Endothelial cell (in vitro differentiated cells): ENCODE data around the gene ATXN7. TPM values are rescaled to one million over a fixed set of nuclear protein-coding genes. Genes with fewer than 3 reads are reported as not detected.
A peak's percentile ranks its signal among the peaks of the same experiment; 100 is the strongest.

Experiments
- DNase-seq: peaks from one replicate; pipeline ENCODE4 v3.0.0; 2021; ENCODE audit warnings: low spot score
- H3K27ac Mint-ChIP-seq: one replicate; pipeline ENCODE4 v1.8.0; 2021; ENCODE audit warnings: mixed read lengths, inconsistent platforms; ENCODE audit not compliant: unreplicated experiment
- H3K27me3 Mint-ChIP-seq: one replicate; pipeline ENCODE4 v1.8.0; 2021; ENCODE audit warnings: mild to moderate bottlenecking, moderate library complexity, mixed read lengths, inconsistent platforms; ENCODE audit not compliant: unreplicated experiment
- H3K36me3 Mint-ChIP-seq: one replicate; pipeline ENCODE4 v1.8.0; 2021; ENCODE audit warnings: mild to moderate bottlenecking, low read depth, mixed read lengths, inconsistent platforms; ENCODE audit not compliant: unreplicated experiment
- H3K4me1 Mint-ChIP-seq: one replicate; pipeline ENCODE4 v1.8.0; 2021; ENCODE audit warnings: mild to moderate bottlenecking, mixed read lengths, inconsistent platforms; ENCODE audit not compliant: unreplicated experiment
- H3K4me3 Mint-ChIP-seq: one replicate; pipeline ENCODE4 v1.8.0; 2021; ENCODE audit warnings: mild to moderate bottlenecking, mixed read lengths, inconsistent platforms; ENCODE audit not compliant: unreplicated experiment
- H3K9me3 Mint-ChIP-seq: one replicate; pipeline ENCODE4 v1.8.0; 2021; ENCODE audit warnings: mixed read lengths, inconsistent platforms; ENCODE audit not compliant: unreplicated experiment
- total RNA-seq: library from RNA; stranded (reverse); fragmentation: NEBNext Ultra II Directional; extraction: Animal tissue kit (Norgen Biotek cat#: 25700); gene quantifications from one replicate; pipeline ENCODE4 v1.2.1, GENCODE V29; 2021; ENCODE audit not compliant: unreplicated experiment
- TF ChIP-seq, protein P1 (sequence below): fragments of 200-600 bp; sonication (generic); IDR thresholded peaks from one replicate; pipeline ENCODE4 v1.5.0; 2021; ENCODE audit warnings: antibody characterized with exemption; ENCODE audit not compliant: unreplicated experiment

The ATXN7 gene
- total RNA-seq, 1 donor from 2014 or later: 21.0 TPM

DNA sequence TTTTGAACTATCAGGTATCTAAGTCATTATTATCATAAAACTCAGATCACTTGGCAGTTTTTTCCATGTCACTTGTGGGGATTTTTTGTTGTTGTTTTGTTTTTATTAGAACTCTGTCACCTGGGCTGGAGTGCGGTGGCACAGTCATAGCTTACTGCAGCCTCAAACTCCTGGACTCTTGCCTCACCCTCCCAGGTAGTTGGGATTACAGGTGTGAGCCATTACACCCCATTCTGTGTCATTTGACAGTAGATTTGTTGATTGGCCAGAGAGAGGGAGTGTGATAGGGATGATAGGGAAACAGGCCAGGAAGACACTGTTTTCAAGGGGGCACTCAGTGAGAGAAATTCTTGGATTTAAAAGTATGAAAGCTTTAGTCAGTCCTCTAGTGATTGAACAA is 103.2 kb downstream of the ATXN7 start:
- peaks cover 2% of the 10 kb centered on the region for H3K27me3 Mint-ChIP-seq
- H3K4me3 Mint-ChIP-seq: no peak overlapping the region
- H3K4me1 Mint-ChIP-seq: peaks cover 28% of the 10 kb centered on the region
- no peaks in the 10 kb centered on the region for H3K9me3 Mint-ChIP-seq
- H3K36me3 Mint-ChIP-seq: no peaks in the 10 kb centered on the region
- TF ChIP-seq, protein P1, sequence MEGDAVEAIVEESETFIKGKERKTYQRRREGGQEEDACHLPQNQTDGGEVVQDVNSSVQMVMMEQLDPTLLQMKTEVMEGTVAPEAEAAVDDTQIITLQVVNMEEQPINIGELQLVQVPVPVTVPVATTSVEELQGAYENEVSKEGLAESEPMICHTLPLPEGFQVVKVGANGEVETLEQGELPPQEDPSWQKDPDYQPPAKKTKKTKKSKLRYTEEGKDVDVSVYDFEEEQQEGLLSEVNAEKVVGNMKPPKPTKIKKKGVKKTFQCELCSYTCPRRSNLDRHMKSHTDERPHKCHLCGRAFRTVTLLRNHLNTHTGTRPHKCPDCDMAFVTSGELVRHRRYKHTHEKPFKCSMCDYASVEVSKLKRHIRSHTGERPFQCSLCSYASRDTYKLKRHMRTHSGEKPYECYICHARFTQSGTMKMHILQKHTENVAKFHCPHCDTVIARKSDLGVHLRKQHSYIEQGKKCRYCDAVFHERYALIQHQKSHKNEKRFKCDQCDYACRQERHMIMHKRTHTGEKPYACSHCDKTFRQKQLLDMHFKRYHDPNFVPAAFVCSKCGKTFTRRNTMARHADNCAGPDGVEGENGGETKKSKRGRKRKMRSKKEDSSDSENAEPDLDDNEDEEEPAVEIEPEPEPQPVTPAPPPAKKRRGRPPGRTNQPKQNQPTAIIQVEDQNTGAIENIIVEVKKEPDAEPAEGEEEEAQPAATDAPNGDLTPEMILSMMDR: no peak
- no peak for DNase-seq
- H3K27ac Mint-ChIP-seq: peak overlapping the region; percentile 49

DNA sequence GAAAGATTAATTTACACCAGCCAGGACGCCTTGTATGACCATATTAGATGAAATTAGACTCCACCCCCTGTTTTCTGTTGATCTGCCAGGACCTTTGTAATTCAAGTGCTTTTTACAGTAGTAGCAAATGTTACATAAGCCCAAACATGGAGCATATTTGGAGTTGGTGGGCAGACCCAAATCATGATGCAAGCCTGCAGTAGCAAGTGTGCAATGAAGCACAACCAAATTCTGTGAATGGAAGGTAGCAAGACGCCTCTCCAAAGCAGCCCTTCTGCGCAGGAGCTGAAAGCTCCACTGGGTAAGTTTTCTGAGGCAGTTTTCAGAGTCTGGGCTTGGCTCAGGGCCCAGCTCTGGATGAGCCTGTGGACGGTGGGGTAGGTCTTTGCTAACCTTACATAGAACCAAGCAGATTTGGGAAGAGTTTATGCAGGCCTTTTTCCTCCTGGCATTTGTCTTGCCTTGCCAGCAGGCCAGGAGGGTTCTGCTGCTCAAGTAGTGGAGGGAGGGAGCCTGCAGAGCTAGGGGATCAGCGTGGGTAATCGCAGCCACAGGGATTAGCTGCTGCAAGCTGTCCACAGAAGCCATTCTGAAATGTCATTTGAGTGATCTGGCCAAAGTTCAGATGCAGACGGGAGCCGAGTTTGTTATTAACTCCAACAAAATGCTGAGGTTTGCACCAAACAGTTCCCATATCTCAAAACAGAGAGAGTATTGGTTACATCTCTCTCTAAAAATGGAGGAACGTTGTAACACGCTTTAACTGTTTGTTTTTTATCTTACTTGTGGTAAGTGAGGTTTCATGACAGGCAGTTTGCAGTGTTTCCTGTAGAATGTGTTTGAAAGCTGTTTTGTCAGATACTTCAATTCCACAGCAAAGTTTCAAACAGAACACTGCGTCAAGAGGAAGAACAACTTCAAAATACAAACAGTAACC is 104.3 kb downstream of the ATXN7 start:
- no peak for DNase-seq
- Mint-ChIP-seq H3K4me1 (peaks cover 28% of the 10 kb centered on the region), H3K27ac (no peak overlapping the region), H3K27me3 (peaks cover 2% of the 10 kb centered on the region), H3K36me3 (no peaks in the 10 kb centered on the region), H3K9me3 (no peaks in the 10 kb centered on the region), H3K4me3 (no peak overlapping the region)
- TF ChIP-seq, protein P1: no peak

DNA sequence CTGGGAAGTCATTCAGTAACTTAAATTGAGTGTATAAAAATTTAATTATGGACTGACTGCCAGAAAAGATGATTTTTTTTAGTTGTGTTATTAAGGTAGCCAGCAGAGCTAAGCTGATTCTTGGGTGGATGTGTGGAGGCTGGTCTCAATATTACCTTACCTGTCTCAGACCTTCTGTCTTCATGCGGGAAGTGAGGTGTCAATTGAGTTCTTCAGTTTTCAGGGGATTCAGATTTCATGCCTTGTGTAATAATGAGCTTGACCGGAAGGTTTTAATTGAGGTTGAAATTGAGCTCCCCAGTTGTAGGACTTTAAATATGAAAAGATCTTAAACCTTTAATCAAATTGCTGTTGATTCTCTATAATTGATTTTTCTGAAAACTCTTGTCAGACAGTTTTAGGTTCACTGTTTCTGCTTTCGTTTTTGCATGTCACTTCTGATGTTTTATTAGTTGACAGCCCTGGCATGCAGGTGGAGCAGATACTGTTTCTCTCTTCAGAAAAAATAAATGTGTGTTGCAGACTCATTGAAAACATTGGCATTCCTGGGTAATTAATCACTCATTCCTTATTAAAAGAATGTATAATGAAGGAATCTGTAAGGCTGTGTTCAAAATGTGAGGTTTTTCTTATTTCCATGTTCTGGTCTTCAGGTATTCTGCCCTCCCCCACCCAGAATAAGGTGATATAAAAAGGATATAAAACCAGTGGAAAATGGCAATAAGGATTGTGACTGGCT is 105.1 kb downstream of the ATXN7 start:
- Mint-ChIP-seq H3K4me1 (peaks cover 28% of the 10 kb centered on the region), H3K4me3 (no peak overlapping the region), H3K9me3 (no peaks in the 10 kb centered on the region), H3K27ac (no peak overlapping the region), H3K27me3 (peaks cover 2% of the 10 kb centered on the region), H3K36me3 (no peaks in the 10 kb centered on the region)
- no peak for DNase-seq
- TF ChIP-seq, protein P1: no peak

DNA sequence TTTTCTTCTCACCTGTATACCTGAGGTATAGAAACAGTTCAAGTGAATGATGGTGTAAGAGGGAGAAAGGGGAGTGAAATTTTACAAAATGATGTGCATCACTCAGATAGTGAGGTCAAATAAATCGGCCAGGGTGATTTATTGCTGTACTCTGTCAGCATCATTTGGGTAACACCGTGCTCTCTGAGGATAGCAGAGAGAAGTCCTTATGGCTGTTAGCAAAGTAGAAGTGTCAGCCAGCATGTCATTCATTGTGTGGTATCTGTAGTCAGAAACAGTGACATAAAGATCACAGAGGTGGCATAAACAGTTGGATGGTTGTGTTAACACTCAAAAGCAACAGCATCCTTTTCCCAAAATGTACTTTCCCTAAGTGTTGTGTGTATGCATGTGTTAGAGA is 106.2 kb downstream of the ATXN7 start:
- Mint-ChIP-seq H3K4me3 (no peak overlapping the region), H3K36me3 (no peaks in the 10 kb centered on the region), H3K4me1 (peaks cover 28% of the 10 kb centered on the region), H3K27me3 (peaks cover 2% of the 10 kb centered on the region), H3K27ac (no peak overlapping the region), H3K9me3 (no peaks in the 10 kb centered on the region)
- no peak for DNase-seq
- TF ChIP-seq, protein P1: no peak
